Ramos (cell line): ENCODE results near the gene ACADSB.

Experiments
- in situ Hi-C: fragments of 300-500 bp; cut with MboI; formaldehyde crosslinking; loops from one replicate; pipeline ENCODE4 v1.14.3; 2022; ENCODE audit warnings: low sequenced_read_pairs; ENCODE audit not compliant: unreplicated experiment

Gene ACADSB

DNA sequence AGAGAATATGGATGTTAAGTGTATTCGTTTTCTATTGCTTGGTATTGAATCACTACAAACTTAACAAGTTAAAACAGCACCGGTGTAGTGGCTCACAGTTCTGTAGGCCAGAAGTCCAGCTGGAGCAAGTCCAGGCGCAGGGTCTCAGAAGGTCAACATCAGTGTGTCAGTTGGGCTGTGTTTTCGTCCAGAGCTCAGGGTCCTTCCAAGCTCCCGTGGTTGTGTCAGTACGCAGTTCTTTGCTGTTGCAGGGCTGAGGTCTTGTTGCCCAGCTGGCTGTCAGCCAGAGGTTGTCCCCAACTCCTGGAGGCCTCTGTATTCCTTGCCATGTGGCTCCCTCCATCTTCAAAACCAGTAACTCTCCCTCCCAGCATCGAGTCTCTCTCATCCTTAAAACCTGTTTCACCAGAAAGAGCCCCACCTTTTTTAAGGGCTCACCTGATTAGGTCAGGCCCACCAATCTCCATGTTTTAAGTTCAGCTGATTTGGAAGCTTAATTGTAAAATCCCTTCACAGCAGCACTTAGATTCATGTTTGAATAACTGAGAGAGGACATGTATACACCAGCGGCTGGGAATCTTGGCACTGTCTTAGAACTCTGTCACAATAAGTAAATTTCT, 26.8 kb downstream of the ACADSB start:
- in situ Hi-C loops, result no loop called here

DNA sequence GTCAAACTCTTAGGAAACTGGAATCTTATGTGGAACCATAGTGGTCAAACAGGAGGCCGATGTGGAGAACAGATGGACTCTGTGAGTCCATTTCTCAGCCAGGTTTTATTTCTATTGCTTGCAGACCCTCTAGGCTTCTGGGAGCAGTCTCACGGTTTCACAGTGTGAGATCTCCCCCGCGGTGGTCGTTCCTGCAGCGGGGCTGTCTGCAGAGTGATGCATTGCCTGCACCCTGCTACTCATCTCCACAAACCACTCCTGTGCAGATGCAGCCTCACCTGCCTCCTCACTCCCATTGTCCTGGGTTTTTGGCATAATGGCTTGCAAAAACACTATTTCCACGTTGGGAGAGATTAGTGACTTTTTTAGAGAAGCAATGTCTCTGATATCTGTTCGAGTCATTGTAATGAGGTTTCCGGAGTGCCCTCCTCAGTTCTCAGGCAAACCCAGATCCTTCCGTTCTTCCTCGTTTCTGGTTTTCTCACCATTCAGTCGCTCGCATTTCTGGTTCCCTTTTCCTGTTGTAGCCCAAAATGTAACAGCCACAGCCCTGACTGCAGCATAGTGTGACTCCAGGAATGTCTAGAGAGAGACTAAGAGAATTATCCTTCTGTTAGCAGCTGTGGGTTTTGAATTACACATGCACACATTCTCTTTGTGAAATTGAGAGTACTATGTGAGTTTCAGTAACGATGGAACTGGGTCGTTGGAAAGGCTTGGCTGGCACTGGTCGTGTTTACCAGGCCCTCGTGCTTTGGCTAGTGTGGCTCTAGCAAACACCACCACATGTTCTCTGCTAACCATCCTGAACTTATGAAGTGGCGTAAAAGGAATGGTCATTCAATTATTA, 30.2 kb downstream of the ACADSB start:
- in situ Hi-C loops, result no loop called here

DNA sequence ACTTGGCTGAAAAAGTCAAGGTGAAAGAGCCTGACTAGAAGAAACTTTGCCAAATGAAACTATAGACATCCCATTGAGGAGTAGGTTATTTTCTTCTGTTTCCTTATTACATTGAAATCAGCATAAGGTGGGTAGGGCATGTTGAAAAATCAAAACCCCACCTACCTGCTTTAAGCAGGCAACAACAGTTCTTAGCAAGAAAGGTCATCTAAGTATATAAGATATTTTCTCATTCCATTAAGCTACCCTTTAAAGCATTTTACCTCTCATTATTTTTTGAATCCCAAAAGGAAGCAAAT, 30.8 kb downstream of the ACADSB start:
- in situ Hi-C loops, result no loop called here

DNA sequence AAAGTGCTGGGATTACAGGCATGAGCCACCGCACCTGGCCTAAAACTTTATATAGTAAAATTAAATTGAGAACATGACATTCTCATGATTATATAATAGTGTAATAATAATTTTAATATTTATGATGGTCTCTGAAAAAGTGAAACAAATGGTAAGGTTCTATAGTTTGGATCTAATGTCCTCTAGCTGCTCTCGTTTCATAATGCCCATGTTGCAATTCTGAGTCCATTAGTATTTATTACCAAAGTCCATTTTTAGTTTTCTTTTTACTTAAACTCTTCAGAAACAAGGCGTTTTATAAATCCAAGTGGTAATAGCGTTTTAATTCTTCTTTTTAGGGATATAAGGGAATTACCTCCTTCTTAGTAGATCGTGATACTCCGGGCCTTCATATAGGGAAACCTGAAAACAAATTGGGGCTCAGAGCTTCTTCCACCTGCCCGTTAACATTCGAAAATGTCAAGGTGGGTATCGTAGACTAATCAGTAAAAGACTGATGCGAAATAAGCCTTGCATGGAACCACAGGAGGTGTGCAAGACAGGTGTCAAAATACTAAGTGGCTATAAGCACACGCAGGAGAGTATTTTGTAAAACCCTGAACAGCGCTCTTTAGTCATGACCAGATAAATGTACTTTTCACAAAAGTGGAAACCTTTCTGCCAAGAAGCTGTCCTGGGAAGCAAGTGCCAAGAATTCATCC, 34.1 kb downstream of the ACADSB start:
- in situ Hi-C loops, result loop anchor here (10.0 kb wide), 1 partner anchor 512 kb away; no protein-coding TSS in a partner anchor

DNA sequence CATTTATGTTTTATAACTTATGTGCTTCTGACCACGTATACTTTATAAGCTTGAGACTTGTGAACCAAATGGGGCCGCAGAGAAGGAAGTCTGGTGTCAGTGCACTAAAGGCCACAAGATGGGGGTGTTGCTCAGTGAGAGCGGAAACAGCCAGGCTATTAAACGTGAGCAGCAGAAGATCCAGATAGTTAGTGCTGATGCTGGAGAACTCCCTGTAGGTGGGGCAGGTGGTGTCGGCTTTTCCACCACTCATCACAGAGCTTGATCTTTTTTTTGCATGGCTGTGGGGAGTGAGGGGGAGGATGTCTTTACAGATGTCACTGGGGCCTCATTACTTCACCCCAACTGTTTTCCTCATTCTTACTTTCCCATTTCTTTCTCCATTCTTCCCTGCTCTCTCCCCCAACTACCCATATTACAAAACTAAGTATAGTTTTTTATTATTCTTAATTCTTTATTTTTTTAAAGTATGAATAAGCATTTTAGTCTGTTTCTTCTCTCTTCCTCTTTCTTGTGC, 34.7 kb downstream of the ACADSB start:
- in situ Hi-C loops, result loop anchor here (10.0 kb wide), 1 partner anchor 511 kb away; no protein-coding TSS in a partner anchor

DNA sequence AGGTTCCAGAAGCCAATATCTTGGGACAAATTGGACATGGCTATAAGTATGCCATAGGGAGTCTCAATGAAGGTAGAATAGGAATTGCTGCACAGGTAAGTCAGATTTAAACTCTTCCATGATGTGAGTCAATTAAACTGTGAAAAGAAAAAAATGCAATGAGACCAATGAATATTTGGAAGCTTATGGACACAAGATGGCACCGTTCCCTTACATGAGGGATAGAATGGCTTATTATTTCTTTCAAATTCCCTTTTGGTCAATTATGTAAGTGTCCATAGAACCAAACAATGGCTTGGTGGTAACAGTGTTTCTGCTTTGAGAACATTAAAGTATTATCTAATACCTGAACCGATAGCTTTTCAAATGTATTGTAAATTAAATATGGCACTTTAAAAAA, 35.6 kb downstream of the ACADSB start:
- in situ Hi-C loops, result loop anchor here (10.0 kb wide), 1 partner anchor 510 kb away; no protein-coding TSS in a partner anchor

DNA sequence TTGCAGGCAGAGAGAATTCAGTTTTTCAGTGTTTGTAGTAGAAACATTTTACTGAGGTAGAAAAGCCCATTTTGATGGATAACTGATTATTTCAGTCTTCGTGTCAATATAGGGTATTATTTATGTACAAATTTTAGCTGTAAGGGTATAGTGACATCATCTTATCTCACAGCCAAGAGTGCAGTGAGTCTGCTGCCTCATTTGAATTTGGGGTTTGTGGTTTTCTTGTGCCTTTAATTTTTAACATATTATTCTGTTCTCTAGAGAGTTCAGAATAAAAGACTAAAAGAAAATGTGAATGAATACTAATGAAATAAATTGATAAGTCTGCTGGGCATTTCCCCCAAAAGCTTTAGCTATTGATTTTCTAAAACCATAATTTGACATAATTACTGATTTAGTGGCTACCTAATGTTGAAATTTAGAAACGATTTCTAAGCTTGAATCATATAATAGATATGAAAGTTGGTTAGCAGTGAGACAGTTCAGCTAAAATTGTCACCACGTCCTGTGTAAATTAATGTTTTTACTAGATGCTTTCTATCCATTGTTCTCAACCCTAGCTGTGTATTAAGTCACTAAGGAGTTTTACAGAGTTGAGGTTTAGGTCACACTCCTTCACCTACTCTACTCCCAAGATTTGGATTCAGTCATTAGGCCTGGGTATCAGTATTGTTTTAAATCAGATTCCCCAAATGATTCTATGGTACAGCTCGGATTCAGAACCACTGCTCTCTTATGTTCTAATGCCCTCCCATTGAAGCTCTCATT, 37.3 kb downstream of the ACADSB start:
- in situ Hi-C loops, result loop anchor here (10.0 kb wide), 1 partner anchor 509 kb away; no protein-coding TSS in a partner anchor

DNA sequence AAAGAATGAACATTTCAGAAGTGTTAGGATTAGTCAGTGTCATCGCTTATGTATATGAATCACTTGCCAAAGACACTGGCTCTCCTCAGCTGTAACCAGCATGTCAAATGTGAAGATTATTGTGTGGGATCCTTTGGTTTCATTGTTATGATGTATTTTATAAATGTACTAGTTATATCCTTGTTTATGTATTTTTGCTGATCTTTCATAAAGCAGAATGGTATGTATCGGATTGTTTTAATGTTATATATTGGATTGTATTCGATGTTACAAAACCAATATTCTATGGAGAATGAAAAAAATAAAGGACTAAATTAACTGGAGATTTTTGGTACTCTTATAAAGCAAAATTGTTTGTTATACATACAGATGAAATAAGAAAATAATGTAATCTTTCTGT, 49.2 kb downstream of the ACADSB start:
- in situ Hi-C loops, result no loop called here

DNA sequence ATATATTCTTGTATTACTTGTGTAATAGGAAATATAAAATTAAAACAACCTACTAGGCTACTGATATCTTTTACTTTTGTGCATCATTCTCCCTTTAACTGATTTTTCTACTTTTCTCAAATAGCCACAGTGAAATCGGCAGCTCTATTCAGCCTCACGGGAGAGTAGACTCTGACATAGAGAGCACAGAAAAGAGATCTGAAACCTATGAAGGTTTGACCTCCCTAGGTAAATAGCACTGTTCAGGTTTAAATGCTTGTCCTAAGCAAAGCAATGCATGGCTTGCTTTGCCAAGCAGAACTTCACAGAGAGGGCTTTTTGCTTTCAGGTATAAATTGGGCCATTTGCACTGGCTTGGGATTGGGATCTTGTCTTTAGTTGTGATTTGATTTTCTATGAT, 53.1 kb downstream of the ACADSB start:
- in situ Hi-C loops, result no loop called here

DNA sequence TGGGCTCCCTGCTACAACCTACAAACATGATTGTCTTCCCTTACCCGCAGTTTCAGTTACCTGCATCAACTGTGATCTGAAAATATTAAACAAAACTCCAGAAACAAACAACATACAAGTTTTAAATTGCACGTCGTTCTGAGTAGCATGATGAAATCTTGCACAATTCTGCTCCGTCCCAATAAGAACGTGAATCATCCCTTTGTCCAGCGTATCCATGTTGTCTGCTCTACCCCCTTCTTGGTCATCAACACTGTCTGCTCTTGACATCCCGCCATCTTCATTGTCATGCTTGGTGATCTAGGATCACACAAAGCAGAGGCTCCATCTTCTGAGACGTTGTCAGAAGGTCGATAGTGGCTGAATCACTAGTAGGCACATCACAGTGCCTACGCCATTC, 53.9 kb downstream of the ACADSB start:
- in situ Hi-C loops, result no loop called here

DNA sequence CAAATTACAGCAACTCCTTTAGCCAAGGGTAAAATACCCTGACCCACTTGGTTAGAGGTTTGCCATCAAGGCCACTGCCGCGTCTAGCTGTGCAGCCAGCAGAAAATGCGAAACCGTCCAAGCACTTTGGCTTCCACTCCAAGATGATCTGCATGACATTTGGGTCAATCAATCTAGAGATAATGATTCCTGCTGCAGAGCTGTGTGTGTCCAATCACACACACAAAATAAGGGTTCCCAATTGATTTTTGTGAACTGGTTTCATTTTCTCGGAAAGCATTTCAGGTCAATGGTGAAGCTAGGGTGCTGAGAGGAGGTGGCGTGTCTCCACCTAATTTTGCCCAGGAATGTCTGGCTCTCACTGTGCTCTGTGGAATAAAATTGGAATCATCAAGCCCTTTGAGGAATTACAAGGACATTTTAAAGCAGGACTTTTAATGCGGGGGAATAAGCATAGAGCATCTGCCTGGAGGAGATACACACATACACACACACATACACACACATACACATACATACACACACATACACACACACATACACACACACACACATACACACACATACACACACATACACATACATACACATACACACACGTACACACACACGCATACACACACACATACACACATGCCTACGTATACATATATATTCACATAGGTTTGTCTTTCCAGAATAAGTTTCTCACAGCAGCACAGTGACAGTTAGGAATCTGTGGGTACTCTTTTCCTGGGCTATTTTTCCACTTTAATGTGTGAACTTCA, 59.5 kb downstream of the ACADSB start:
- in situ Hi-C loops, result no loop called here

DNA sequence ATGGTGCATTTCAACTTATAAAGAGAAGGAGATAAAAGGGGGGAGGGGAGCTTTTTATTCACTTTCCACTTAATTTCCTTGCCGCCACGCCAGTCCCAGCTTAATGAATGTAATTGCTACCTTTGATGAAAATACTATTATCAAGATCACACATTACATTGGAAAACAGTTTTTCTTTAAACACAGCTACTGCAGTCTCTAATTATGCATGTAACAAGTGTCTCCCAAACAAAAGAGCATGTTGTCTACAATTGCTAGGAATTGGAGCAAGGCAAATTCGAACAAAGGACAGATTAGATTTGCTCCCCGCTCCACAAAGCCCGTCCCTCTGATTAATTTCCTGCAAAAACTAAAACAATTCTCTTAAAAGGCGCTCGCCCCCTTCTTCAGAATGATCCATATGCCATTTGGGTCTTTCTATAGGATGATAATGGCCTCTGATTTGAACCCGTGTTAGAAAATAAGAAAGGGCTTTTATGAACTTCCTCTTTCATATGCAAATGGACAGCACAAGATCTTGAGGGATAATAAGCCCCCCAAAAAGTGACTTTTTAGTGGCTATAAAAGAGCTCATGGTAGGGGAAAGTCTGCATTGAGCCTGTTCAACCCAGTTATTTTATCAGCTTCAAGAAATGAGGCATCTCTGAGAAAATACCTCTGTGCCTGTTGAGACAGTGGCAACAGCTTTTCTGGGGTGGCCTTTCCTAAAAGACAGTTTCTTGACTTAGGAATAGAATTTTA, 60.6 kb downstream of the ACADSB start:
- in situ Hi-C loops, result no loop called here

DNA sequence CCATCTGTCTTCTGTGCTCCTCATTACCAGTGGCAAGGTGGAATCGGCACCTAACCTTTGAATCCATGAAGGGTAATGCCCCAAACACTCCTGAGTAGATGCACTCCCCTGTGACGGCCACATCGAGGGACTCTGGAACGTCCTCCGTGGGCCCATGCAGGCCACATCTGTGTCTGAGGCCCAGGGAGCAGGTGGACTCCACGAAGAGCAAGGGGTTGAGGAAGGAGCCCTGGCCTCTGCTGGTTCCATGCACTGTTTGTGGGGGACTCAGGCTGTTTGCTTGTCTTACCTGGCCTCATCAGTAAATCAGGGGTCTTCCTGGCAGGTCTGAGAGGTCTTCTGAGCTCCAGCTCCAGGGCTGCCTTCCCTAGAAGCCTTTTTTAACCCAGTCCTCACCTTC, 64.4 kb downstream of the ACADSB start:
- in situ Hi-C loops, result no loop called here

DNA sequence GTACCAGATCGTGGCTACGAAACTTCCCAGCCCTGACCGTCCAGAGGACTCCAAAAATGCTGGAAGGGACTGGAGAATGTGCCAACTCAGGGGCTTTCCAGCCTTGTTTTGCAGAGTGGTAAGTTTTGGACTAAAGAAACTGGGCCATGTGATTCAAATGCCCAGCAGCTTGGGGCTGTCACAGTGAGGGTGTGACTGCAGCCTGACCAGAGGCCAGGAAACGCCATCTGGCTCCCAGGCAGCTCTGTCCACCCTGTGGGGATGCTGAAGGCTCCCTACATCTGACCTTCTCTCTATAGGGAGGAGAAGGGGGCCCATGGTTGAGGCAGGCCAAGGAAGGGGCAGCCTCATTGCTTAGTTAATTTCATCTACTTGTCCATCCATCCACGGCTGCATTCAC, 65.4 kb downstream of the ACADSB start:
- in situ Hi-C loops, result no loop called here

DNA sequence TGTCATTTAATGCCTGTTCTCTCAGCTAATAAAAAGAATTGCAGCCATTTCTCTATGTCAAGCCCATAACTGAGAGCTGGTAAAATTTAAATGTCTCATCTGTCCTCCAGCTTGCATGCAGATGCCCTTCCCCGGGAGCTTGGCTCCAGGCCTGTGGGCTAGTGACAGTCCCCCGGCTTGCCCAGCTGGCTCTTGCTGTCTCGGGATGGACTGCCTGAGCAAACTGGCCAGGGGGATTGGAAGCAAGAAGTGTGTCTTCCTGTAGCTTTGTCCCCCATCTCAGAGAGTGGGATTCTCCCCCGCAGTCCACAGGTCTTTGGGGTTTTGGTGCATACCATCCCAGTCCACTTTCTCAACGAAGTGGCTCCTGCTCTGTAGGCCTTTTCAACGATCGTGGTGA, 73.1 kb downstream of the ACADSB start:
- in situ Hi-C loops, result no loop called here

DNA sequence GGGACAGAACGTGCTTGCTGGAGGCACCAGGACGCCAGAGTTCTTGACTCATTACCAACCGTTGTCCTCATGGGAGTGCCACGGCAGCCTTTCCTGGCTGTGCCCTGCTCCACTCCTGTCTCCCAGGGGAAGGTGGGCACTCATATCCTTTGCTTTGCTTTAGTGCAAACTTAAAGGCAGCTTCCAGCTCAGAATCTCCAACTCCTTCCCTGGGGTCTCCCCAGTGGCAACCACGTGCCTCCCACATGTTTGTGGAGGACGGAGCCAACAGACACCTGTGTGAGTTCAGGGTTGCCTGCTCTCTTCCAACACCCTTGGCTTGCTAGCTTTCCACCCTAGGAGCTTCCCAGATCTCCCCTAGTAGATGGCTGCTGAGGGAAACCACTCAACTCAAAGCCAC, 75.0 kb downstream of the ACADSB start:
- in situ Hi-C loops, result no loop called here

DNA sequence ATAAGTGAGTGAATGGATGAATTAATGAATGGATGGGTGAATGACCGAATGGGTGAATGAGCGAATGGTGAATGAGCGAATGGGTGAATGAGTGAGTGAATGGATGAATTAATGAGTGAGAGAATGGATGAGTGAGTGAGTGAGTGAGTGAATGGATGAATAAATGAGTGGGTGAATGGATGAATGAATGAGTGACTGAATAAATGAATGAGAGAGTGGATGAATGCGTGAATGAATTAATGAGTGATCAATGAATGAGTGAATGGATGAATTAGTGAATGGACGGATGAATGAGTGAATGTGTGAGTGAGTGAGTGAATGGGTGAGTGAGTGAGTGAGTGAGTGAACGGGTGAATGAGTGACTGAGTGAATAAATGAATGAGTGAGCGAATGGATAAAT, 77.5 kb downstream of the ACADSB start:
- in situ Hi-C loops, result no loop called here

DNA sequence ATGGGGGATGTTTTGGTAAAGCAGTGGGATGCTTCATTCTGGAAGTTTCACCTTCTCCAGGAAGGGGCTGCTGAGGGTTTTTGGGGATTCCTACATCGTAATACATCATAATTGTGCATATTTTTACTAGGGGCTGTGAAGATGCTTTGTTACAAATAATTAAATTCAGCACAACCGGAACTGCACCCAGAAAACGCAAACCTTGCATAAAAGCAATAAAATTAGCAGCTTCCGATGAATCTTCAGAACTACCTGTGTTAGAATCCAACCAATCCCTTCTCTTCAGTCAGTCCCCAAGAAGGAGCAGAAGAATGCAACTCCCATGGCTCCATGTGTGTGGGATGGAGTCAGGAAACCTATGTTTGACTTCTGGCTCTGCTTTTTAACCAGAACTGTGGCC, 78.5 kb downstream of the ACADSB start:
- in situ Hi-C loops, result no loop called here

DNA sequence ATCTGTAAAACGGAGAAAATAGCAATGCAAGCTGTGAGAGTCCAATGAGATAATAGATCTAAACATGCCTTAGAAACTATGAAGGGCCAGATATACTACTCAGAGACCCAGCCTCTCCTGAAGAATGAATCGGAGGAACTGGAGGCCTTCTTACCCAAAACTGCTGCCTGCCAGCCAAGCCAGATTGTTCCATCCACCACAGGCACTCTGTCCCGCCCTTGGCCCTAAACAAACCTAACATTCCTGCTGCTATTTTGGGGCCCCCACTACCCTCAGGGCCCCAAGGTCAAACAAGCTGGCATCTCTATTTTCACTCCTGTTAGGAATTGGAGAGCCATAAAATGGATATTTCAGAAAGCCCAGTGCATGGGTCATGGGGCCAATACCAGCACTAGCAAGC, 79.0 kb downstream of the ACADSB start:
- in situ Hi-C loops, result no loop called here
